ENCODE measurements around the gene UNC45A.
"Not testable (repeated sequence)": the region's sequence is repeated elsewhere in the genome, so short reads cannot be mapped to it uniquely, and the experiment has no call there.

DNA sequence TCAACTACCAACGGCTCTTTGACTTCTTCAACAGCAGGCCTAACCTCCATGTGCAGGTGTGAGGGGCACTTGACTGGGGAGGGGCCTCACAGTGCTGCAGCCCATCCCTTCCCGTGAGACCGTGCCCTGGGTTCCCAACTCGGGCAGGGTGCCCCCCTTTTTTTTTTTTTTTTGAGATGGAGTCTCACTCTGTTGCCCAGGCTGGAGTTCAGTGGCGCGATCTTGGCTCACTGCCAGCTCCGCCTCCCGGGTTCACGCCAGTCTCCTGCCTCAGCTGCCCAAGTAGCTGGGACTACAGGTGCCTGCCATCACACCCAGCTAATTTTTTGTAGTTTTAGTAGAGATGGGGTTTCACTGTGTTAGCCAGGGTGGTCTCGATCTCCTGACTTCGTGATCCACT lies 25.6 kb upstream of the UNC45A start:
- TF ChIP-seq, protein P1, sequence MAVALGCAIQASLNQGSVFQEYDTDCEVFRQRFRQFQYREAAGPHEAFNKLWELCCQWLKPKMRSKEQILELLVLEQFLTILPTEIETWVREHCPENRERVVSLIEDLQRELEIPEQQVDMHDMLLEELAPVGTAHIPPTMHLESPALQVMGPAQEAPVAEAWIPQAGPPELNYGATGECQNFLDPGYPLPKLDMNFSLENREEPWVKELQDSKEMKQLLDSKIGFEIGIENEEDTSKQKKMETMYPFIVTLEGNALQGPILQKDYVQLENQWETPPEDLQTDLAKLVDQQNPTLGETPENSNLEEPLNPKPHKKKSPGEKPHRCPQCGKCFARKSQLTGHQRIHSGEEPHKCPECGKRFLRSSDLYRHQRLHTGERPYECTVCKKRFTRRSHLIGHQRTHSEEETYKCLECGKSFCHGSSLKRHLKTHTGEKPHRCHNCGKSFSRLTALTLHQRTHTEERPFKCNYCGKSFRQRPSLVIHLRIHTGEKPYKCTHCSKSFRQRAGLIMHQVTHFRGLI (tag by site-specific recombination; IDR thresholded peaks at IDR 0.05), result not testable (repeated sequence)
- TF ChIP-seq, protein P2, sequence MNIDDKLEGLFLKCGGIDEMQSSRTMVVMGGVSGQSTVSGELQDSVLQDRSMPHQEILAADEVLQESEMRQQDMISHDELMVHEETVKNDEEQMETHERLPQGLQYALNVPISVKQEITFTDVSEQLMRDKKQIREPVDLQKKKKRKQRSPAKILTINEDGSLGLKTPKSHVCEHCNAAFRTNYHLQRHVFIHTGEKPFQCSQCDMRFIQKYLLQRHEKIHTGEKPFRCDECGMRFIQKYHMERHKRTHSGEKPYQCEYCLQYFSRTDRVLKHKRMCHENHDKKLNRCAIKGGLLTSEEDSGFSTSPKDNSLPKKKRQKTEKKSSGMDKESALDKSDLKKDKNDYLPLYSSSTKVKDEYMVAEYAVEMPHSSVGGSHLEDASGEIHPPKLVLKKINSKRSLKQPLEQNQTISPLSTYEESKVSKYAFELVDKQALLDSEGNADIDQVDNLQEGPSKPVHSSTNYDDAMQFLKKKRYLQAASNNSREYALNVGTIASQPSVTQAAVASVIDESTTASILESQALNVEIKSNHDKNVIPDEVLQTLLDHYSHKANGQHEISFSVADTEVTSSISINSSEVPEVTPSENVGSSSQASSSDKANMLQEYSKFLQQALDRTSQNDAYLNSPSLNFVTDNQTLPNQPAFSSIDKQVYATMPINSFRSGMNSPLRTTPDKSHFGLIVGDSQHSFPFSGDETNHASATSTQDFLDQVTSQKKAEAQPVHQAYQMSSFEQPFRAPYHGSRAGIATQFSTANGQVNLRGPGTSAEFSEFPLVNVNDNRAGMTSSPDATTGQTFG (tag by site-specific recombination; IDR thresholded peaks at IDR 0.05; ENCODE audit: borderline replicate concordance), result not testable (repeated sequence)
- TF ChIP-seq, protein P3, sequence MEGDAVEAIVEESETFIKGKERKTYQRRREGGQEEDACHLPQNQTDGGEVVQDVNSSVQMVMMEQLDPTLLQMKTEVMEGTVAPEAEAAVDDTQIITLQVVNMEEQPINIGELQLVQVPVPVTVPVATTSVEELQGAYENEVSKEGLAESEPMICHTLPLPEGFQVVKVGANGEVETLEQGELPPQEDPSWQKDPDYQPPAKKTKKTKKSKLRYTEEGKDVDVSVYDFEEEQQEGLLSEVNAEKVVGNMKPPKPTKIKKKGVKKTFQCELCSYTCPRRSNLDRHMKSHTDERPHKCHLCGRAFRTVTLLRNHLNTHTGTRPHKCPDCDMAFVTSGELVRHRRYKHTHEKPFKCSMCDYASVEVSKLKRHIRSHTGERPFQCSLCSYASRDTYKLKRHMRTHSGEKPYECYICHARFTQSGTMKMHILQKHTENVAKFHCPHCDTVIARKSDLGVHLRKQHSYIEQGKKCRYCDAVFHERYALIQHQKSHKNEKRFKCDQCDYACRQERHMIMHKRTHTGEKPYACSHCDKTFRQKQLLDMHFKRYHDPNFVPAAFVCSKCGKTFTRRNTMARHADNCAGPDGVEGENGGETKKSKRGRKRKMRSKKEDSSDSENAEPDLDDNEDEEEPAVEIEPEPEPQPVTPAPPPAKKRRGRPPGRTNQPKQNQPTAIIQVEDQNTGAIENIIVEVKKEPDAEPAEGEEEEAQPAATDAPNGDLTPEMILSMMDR (tag by site-specific recombination; IDR thresholded peaks at IDR 0.05), result not testable (repeated sequence)
- TF ChIP-seq ZNF169, ZNF768 (tag by site-specific recombination; IDR thresholded peaks at IDR 0.05): not testable (repeated sequence)
